GM23338 (cell line): ENCODE data around the gene RAD51AP1. TPM values are rescaled to one million over a fixed set of nuclear protein-coding genes. Genes with fewer than 3 reads are reported as not detected.

Experiments used
- ATAC-seq: fragments of 200-7000 bp; cut with Tn5 transposase; 3 replicates; pipeline ENCODE4 v1.9.1; 2020
- DNase-seq: peaks from one replicate; pipeline ENCODE4 v3.0.0-alpha.2; 2015; ENCODE audit warnings: low spot score
- H2AFZ ChIP-seq: fragments of 200-600 bp; sonication (generic); 2 replicates; pipeline ENCODE4 v1.8.0; 2016; ENCODE audit warnings: antibody characterized with exemption, mild to moderate bottlenecking, moderate library complexity
- H3F3A ChIP-seq: fragments of 200-600 bp; sonication (generic); replicated peaks from 2 replicates; pipeline ENCODE4 v1.8.0; 2017; ENCODE audit warnings: antibody characterized with exemption, mixed run types, low read depth
- H3K27ac ChIP-seq: fragments of 200-600 bp; sonication (generic); 2 replicates; pipeline ENCODE4 v1.6.1; 2016; ENCODE audit warnings: low read depth
- H3K27me3 ChIP-seq: fragments of 200-600 bp; sonication (generic); 2 replicates; pipeline ENCODE4 v1.8.0; 2016; ENCODE audit warnings: mild to moderate bottlenecking, mixed run types, moderate library complexity; ENCODE audit not compliant: insufficient read depth
- H3K36me3 ChIP-seq: fragments of 200-600 bp; sonication (generic); 2 replicates; pipeline ENCODE4 v1.8.0; 2016; ENCODE audit warnings: mild to moderate bottlenecking; ENCODE audit not compliant: insufficient read depth
- H3K4me1 ChIP-seq: fragments of 200-600 bp; sonication (generic); 2 replicates; pipeline ENCODE4 v1.8.0; 2016; ENCODE audit warnings: mild to moderate bottlenecking, moderate library complexity; ENCODE audit not compliant: insufficient read depth
- H3K4me2 ChIP-seq: fragments of 200-600 bp; sonication (generic); 2 replicates; pipeline ENCODE4 v1.7.1; 2017; ENCODE audit warnings: mixed run types
- H3K4me3 ChIP-seq: fragments of 200-600 bp; sonication (generic); 2 replicates; pipeline ENCODE4 v1.6.1; 2016; ENCODE audit warnings: mixed run types
- H3K79me2 ChIP-seq: fragments of 200-600 bp; sonication (generic); replicated peaks from 2 replicates; pipeline ENCODE4 v1.8.0; 2017; ENCODE audit warnings: mild to moderate bottlenecking; ENCODE audit not compliant: insufficient read depth
- H3K9me2 ChIP-seq: fragments of 200-600 bp; sonication (generic); 2 replicates; pipeline ENCODE4 v1.8.0; 2017; ENCODE audit not compliant: insufficient read depth
- H4K20me1 ChIP-seq: fragments of 200-600 bp; sonication (generic); replicated peaks from 2 replicates; pipeline ENCODE4 v1.8.0; 2017; ENCODE audit warnings: mild to moderate bottlenecking; ENCODE audit not compliant: insufficient read depth
- H3K27ac Mint-ChIP-seq: 2 replicates; pipeline ENCODE4 v1.8.0; 2020; ENCODE audit warnings: inconsistent platforms, mild to moderate bottlenecking, moderate library complexity, mixed read lengths
- H3K27me3 Mint-ChIP-seq: 3 replicates; pipeline ENCODE4 v1.8.0; 2022; ENCODE audit warnings: low read depth, mild to moderate bottlenecking, moderate library complexity, mixed read lengths, inconsistent platforms; ENCODE audit not compliant: insufficient read depth, poor library complexity
- H3K36me3 Mint-ChIP-seq: 3 replicates; pipeline ENCODE4 v1.8.0; 2021; ENCODE audit warnings: low read depth, mild to moderate bottlenecking, inconsistent platforms, moderate library complexity, mixed read lengths
- H3K4me1 Mint-ChIP-seq: 3 replicates; pipeline ENCODE4 v1.8.0; 2020; ENCODE audit warnings: mild to moderate bottlenecking, inconsistent platforms, mixed read lengths
- H3K4me3 Mint-ChIP-seq: 3 replicates; pipeline ENCODE4 v1.8.0; 2021; ENCODE audit warnings: moderate library complexity, mild to moderate bottlenecking, inconsistent platforms, mixed read lengths
- H3K9me3 Mint-ChIP-seq: 3 replicates; pipeline ENCODE4 v1.8.0; 2020; ENCODE audit warnings: moderate library complexity, mild to moderate bottlenecking, inconsistent platforms, mixed read lengths
- CREB1 ChIP-seq: fragments of 250-450 bp; sonication (Bioruptor Pico); IDR thresholded peaks from 2 replicates; pipeline ENCODE4 v1.5.0; 2020; ENCODE audit warnings: low read depth, mild to moderate bottlenecking, moderate library complexity
- CTCF ChIP-seq, 2 experiments: fragments of 200-600 bp in 1 of 2; sonication (generic) in 1 of 2; conservative IDR thresholded peaks; 2 replicates each; pipeline versions ENCODE4 v1.5.1 to v1.6.1; 2016 to 2017; ENCODE audit warnings: antibody characterized with exemption in 2 of 2, low read depth in 2 of 2, mild to moderate bottlenecking in 2 of 2, moderate library complexity in 1 of 2
- EZH2 ChIP-seq: fragments of 200-600 bp; sonication (generic); IDR thresholded peaks from one replicate; pipeline ENCODE4 v1.8.0; 2017; ENCODE audit warnings: antibody characterized with exemption, mild to moderate bottlenecking, low read depth; ENCODE audit not compliant: unreplicated experiment
- EZH2phosphoT487 ChIP-seq: fragments of 200-600 bp; sonication (generic); IDR thresholded peaks from one replicate; pipeline ENCODE4 v1.8.1; 2018; ENCODE audit warnings: antibody characterized with exemption; ENCODE audit not compliant: unreplicated experiment
- JUNB ChIP-seq: IDR thresholded peaks from one replicate; pipeline ENCODE4 v1.6.1; 2016; ENCODE audit warnings: antibody characterized with exemption; ENCODE audit not compliant: unreplicated experiment
- NANOG ChIP-seq: IDR thresholded peaks from 2 replicates; pipeline ENCODE4 v1.6.1; 2016; ENCODE audit warnings: antibody characterized with exemption, borderline replicate concordance
- REST ChIP-seq: IDR thresholded peaks from one replicate; pipeline ENCODE4 v1.6.1; 2018; ENCODE audit warnings: antibody characterized with exemption; ENCODE audit not compliant: unreplicated experiment
- ZNF114 ChIP-seq: fragments of 250-450 bp; sonication (Bioruptor Pico); IDR thresholded peaks from 2 replicates; pipeline ENCODE4 v1.5.0; 2020; ENCODE audit warnings: mild to moderate bottlenecking, moderate library complexity
- ZNF331 ChIP-seq: fragments of 250-450 bp; sonication (Bioruptor Pico); IDR thresholded peaks from 2 replicates; pipeline ENCODE4 v1.5.0; 2020; ENCODE audit warnings: low read depth, mild to moderate bottlenecking, moderate library complexity
- polyA plus RNA-seq: library from polyadenylated mRNA; unstranded; fragments of >200 nt; fragmentation: Nextera tagmentation; extraction: Ambion mirVana; gene quantifications from 2 replicates; pipeline ENCODE4 v1.2.1, GENCODE V29; 2016
- total RNA-seq: library from RNA; depleted of rRNA; stranded (reverse); fragments of >200 nt; shearing (Covaris generic); gene quantifications from 2 replicates; pipeline ENCODE4 v1.2.3, GENCODE V29; 2014

Gene RAD51AP1
- total and polyA plus RNA-seq, 2 experiments from 2014 or later: 75.2 to 119 TPM

GRCh38 chr12:4530982-4531586 is 7.6 kb upstream of the RAD51AP1 start (continued):
- TF ChIP-seq REST: no peak
- TF ChIP-seq ZNF114 (CRISPR knock-in tag): no peak

GRCh38 chr12:4535092-4535491 is 3.6 kb upstream of the RAD51AP1 start:
- H3K4me1 ChIP-seq: no peaks in the 10 kb centered on the region
- no peaks in the 10 kb centered on the region for H3K27me3 ChIP-seq
- no peak overlapping the region for H2AFZ ChIP-seq
- no peak overlapping the region for H3K4me2 ChIP-seq
- ATAC-seq (no peak), DNase-seq (no peak)
- H3K27ac ChIP-seq: no peak overlapping the region
- no peak overlapping the region for H3K4me3 ChIP-seq
- H3K79me2 ChIP-seq: peaks cover 21% of the 10 kb centered on the region
- no peaks in the 10 kb centered on the region for H3K36me3 Mint-ChIP-seq
- H3K36me3 ChIP-seq: peaks cover 4% of the 10 kb centered on the region
- peaks cover 7% of the 10 kb centered on the region for H3K4me1 Mint-ChIP-seq
- no peak overlapping the region for H3K27ac Mint-ChIP-seq
- H3K4me3 Mint-ChIP-seq: no peak overlapping the region
- no peaks in the 10 kb centered on the region for H3K9me2 ChIP-seq
- H3K27me3 Mint-ChIP-seq: no peaks in the 10 kb centered on the region
- no peaks in the 10 kb centered on the region for H4K20me1 ChIP-seq
- H3F3A ChIP-seq: no peaks in the 10 kb centered on the region
- H3K9me3 Mint-ChIP-seq: no peaks in the 10 kb centered on the region; the same call in 2 of the 3 replicates
- TF ChIP-seq JUNB: no peak
- no peak for TF ChIP-seq EZH2phosphoT487
- TF ChIP-seq REST: no peak
- no peak for TF ChIP-seq ZNF114 (CRISPR knock-in tag)
- no peak for TF ChIP-seq CREB1 (CRISPR knock-in tag)
- TF ChIP-seq ZNF331 (CRISPR knock-in tag): no peak
- no peak for TF ChIP-seq NANOG
- TF ChIP-seq EZH2: no peak
- TF ChIP-seq CTCF (conservative IDR thresholded peaks at IDR 0.05; ENCODE audit: low read depth in 2 of 2): no peak
